ENCODE results near the gene KRTAP5-6. TPM values are rescaled to one million over a fixed set of nuclear protein-coding genes. Genes with fewer than 3 reads are reported as not detected.
"Not testable (repeated sequence)": the region's sequence is repeated elsewhere in the genome, so short reads cannot be mapped to it uniquely, and the experiment has no call there.

The KRTAP5-6 gene
- total RNA-seq, 2 experiments from 2014 or later, result not detected

DNA sequence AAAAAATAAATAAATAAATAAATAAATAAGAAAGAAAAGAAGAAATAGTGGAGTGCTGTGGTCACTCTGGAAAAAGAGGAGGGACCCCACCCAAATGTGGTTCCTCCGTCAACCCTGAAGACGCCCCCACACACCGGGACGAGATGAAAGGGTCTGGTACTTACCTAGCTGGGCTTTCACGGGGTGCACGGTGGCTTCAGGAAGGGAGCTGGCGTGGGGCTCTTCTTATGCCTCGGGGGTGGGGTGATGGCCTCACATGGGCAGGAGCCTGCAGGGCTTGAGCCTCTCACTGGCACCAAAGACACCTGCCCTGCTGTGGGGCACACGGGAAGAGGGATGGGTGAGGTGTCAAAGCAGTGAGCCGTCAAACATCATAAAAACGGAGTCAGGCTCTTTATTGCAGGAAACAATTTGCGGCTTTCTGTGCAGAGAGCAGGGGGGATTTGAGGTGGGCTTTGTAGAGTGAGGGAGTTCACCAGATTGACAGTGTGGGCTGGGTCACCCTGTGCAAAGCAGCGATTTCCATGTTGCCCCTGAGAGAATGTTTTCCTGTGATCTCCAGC, 28.0 kb upstream of the KRTAP5-6 start:
- H3K4me1 Mint-ChIP-seq, result no peaks in the 10 kb centered on the region
- ATAC-seq, result no peak

DNA sequence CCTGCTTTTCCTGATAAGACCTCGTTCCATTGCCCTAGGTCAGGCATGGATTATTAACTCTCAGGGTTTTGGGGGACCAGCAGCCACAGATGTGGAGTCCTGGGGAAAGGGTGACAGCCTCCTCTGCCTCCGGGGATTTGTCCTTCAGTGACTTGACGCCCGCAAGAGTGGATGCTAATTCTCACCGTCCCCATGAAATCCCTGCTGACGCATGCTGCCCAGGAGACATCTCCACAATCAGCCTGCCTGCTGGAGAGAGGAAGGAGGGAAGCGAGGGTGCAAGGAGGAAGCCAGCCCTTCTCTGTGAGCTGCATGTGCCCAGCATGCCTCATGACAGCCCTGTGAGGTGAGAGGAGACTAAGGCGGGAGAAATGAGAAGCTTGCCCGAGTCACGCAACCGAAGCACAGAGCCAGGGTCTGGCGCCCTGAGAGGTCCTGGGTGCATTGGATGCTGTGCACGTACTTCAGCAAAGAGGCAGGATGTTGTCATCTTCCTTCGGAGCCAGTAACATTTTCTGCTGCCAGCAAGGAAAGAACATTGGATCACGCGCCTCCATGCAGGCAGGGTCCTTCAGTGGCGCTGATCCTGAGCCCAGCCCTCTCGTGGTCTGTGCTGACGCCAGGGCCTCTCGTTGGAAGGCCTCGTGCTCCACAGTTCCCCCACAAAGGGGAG, 27.3 kb upstream of the KRTAP5-6 start:
- Mint-ChIP-seq H3K27me3 (peaks cover 51% of the 10 kb centered on the region), H3K4me3 (no peak overlapping the region), H3K36me3 (no peaks in the 10 kb centered on the region), H3K9me3 (ENCODE audit: low read depth) (no peaks in the 10 kb centered on the region), H3K27ac (no peak overlapping the region), H3K4me1 (no peaks in the 10 kb centered on the region)
- ATAC-seq (no peak), DNase-seq (no peak)
- CTCF ChIA-PET, result no interaction called here

More for the DNA sequence above, 28.0 kb upstream of the KRTAP5-6 start:
- DNase-seq, result no peak
- Mint-ChIP-seq H3K27me3 (peaks cover 44% of the 10 kb centered on the region), H3K36me3 (no peaks in the 10 kb centered on the region), H3K4me3 (no peak overlapping the region), H3K27ac (no peak overlapping the region), H3K9me3 (ENCODE audit: low read depth) (no peaks in the 10 kb centered on the region)
- CTCF ChIA-PET, result no interaction called here

DNA sequence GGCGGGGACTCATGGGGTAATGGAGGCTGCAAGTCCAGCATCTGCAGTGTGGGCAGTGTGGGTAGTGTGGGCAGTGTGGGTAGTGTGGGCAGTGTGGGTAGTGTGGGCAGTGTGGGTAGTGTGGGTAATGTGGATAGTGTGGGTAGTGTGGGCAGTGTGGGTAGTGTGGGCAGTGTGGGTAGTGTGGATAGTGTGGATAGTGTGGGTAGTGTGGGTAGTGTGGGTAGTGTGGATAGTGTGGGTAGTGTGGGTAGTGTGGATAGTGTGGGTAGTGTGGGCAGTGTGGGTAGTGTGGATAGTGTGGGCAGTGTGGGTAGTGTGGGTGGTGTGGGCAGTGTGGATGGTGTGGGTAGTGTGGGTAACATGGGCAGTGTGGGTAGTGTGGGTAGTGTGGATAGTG, 26.5 kb upstream of the KRTAP5-6 start:
- ATAC-seq; H3K36me3 Mint-ChIP-seq; H3K4me1 Mint-ChIP-seq; H3K4me3 Mint-ChIP-seq; CTCF ChIA-PET; H3K9me3 Mint-ChIP-seq (ENCODE audit: low read depth): not testable (repeated sequence)
- Mint-ChIP-seq H3K27me3 (peaks cover 57% of the 10 kb centered on the region), H3K27ac (peak overlapping the region; percentile 15)
- peak; percentile 37 for DNase-seq

DNA sequence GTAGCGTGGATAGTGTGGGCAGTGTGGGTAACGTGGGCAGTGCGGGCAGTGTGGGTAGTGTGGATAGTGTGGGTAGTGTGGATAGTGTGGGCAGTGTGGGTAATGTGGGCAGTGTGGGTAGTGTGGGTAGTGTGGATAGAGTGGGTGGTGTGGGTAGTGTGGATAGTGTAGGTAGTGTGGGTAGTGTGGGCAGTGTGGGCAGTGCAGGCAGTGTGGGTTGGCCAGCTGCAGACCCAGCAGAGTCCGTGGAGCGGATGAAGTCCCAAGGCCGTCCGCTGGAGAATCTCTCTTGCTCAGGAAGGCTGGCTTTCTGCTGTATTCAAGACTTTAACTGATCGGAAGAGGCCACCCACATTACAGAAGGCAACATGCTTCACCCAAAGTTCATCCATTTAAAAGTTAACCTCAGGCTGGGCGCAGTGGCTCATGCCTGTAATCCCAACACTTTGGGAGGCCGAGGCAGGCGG, 26.1 kb upstream of the KRTAP5-6 start:
- Mint-ChIP-seq H3K27me3 (peaks cover 61% of the 10 kb centered on the region), H3K27ac (no peak overlapping the region), H3K9me3 (ENCODE audit: low read depth) (no peaks in the 10 kb centered on the region), H3K4me3 (no peak overlapping the region), H3K36me3 (no peaks in the 10 kb centered on the region), H3K4me1 (no peaks in the 10 kb centered on the region)
- ATAC-seq (no peak), DNase-seq (no peak)
- CTCF ChIA-PET, result no interaction called here

DNA sequence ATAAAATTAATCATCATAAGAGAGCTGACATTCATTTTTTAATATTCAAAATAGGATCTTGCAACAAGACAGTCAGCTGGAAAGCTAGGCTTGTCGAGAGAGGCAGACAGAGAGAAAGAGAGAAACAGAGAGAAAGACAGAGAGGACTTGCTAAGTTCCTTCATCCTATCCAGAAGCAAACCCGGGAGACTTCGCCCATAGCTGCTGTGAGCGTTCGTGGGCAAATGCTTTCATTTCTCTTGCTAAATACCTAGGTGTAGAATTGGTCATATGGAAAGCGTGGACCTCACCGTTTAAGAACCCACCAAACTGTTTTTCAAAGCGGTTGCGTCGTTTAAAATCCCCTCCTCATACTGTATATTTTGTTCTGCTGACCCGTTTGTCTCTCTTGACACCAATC, 25.3 kb upstream of the KRTAP5-6 start:
- ATAC-seq (no peak), DNase-seq (no peak)
- Mint-ChIP-seq H3K27me3 (peaks cover 67% of the 10 kb centered on the region), H3K36me3 (no peaks in the 10 kb centered on the region), H3K27ac (no peak overlapping the region), H3K4me3 (no peak overlapping the region), H3K4me1 (no peaks in the 10 kb centered on the region), H3K9me3 (ENCODE audit: low read depth) (no peaks in the 10 kb centered on the region)
- CTCF ChIA-PET, result no interaction called here

DNA sequence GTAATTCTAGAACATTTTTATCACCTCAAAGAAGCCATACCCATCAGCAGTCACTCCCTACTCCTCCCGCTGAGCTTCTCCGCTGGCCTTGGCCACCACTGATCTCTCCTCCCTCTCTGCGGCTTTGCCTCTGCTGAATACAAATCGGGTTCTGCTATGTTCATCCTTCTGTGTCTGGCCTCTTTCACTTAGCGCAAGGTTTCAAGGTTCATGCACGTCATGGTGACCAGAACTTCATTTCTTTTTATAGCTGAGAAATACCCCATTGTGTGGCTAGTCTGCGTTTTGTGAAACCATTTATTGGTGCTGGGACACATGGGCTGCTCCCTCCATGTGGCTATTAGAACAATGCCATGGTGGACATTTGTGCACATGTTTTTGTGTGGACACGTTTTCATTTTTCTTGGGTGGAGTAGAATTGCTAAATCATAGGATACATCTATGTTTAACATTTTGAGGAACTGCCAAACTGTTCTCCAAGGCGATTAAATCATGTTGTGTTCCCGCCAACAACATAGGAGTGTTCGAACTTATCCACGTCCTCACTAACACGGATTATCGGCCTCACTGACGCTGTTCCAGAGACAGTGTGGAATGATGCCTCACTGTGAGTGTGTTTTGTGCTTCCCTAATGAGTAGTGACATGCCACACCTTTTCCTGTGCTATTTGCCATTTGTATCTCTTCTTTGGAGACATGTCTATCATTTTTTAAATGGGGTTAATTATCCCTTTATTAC, 24.2 kb upstream of the KRTAP5-6 start:
- DNase-seq (no peak), ATAC-seq (no peak)
- Mint-ChIP-seq H3K4me3 (no peak overlapping the region), H3K36me3 (no peaks in the 10 kb centered on the region), H3K27ac (no peak overlapping the region), H3K4me1 (no peaks in the 10 kb centered on the region), H3K27me3 (peaks cover 70% of the 10 kb centered on the region), H3K9me3 (ENCODE audit: low read depth) (no peaks in the 10 kb centered on the region)
- CTCF ChIA-PET, result no interaction called here

DNA sequence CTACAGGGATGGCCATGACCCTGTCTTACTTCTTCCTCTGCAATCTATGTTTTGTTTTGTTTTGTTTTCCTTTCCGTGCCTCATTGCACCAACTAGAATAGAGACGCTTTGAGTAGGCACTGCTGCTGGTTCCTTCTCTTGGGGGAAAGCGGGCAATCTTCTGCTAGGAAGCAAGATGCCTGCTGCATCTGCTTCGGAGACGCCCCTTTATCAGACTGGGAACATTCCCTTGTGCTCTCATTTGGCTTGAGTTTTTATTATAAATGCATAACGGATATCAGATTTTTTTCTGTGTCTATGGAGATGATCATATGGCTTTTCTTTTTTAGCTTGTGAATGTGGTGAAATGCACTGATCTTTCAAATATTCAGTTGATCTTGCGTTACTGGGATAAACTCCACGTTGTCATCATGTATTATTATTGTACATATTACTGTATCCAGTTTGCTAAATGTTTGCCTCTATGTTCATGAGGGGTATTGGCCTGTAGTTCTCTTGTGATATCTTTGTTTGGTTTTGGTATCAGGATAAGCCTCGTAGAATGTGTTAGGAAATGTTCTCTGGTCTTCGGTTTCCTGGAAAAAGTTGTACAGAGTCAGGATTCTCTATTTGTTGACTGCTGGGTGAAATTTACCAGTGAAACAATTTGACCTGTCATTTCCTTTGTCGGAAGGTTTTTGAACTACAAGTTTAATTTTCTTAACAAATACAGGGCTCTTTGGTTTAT, 23.4 kb upstream of the KRTAP5-6 start:
- CTCF ChIA-PET, result interaction anchor here (2.7 kb wide), 1 partner anchor 159 kb away, joined by 9 read pairs; no protein-coding TSS in a partner anchor
- Mint-ChIP-seq H3K27me3 (peaks cover 64% of the 10 kb centered on the region), H3K27ac (no peak overlapping the region), H3K4me1 (no peaks in the 10 kb centered on the region), H3K36me3 (no peaks in the 10 kb centered on the region), H3K4me3 (no peak overlapping the region), H3K9me3 (ENCODE audit: low read depth) (no peaks in the 10 kb centered on the region)
- ATAC-seq (no peak), DNase-seq (no peak)

DNA sequence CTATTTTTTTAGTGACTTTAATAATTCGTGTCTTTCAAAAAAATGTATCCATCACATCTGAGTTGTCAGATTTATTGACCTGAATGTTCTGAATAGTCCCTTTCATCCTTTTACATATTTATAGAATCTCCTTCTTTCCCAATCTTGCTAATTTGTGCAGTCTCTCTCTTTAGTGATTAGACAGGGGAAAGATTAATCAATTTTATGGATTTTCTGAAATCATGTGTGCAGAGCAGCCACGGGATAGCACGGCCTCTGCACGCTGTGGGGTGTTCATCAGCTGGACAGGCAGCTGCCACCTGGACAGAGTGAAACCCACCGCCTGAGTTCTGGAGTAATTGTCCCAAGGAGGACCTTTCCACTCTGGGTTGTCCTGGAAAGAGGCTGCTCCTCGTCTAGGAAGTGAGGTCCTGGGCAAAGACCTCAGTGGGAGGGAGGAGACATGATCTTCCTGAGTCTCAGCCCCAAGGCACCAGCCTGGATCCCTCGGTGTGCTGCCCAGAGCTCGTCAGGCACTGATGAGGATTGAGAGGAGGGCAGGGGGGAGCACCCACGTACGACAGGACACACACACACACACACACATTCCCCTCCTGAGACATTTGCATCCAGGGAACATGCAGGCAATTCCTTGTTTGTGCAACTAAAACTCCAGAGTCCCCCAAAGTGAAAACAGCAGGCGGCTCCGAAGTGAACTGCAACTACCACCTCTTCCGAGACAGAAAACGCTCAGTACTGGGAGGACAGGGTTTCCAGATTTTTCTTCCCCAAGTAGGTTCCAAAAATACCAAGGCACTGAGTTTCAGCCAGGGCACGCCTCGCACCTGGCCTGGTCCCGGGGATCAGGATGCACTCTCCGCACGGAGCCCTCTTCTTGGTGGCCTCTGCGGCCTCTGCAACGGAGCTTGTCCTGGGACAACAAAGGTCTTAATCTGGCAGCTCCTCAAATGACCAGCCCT, 22.5 kb upstream of the KRTAP5-6 start:
- peak; percentile 28 for DNase-seq
- no peaks in the 10 kb centered on the region for H3K4me1 Mint-ChIP-seq
- CTCF ChIA-PET, result interaction anchor here (2.4 to 2.7 kb wide), 2 partner anchors 19 to 158 kb away, joined by 8 to 9 read pairs; no protein-coding TSS in a partner anchor
- H3K36me3 Mint-ChIP-seq, result no peaks in the 10 kb centered on the region
- H3K27me3 Mint-ChIP-seq, result peaks cover 57% of the 10 kb centered on the region
- H3K4me3 Mint-ChIP-seq, result no peak overlapping the region
- no peak for ATAC-seq
- H3K9me3 Mint-ChIP-seq (ENCODE audit: low read depth), result no peaks in the 10 kb centered on the region
- no peak overlapping the region for H3K27ac Mint-ChIP-seq

DNA sequence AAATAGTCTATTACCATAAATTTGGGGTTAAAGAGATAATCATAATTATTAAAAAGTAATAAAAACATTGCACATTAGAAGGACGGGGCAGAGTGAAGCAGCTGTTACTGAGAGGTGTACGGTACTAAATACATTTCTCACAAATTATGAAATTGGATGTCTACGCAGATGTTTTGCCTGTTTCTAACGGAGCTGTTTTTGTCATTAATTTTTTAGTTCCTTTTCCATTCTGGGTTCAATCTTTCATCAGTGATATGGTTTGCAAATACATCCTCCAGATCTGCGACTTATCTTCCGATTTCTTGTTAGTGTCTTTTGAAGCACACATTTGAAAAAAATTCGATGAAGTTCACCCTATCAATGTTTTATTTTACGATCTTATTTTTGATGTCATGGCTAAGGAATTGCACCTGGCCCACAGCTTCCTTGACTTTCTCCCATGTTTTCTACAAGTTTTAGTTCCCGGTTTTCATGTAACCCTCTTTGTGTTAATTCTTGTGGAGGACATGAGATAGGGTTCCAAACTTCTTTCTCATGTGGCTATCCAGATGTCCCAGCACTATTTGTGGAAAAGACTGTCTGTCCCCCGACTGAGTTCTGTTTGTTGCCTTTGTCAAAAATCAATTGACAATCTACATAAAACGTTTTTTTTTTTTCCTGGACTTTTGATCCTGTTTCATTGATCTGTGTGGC, 21.3 kb upstream of the KRTAP5-6 start:
- Mint-ChIP-seq H3K27ac (no peak overlapping the region), H3K4me3 (no peak overlapping the region), H3K4me1 (no peaks in the 10 kb centered on the region), H3K27me3 (peaks cover 58% of the 10 kb centered on the region), H3K36me3 (no peaks in the 10 kb centered on the region), H3K9me3 (ENCODE audit: low read depth) (no peaks in the 10 kb centered on the region)
- CTCF ChIA-PET, result interaction anchor here (0.7 to 2.7 kb wide), 4 partner anchors 18 to 157 kb away, joined by 3 to 9 read pairs (median 6); no protein-coding TSS in a partner anchor
- DNase-seq, result no peak
- ATAC-seq, result no peak

DNA sequence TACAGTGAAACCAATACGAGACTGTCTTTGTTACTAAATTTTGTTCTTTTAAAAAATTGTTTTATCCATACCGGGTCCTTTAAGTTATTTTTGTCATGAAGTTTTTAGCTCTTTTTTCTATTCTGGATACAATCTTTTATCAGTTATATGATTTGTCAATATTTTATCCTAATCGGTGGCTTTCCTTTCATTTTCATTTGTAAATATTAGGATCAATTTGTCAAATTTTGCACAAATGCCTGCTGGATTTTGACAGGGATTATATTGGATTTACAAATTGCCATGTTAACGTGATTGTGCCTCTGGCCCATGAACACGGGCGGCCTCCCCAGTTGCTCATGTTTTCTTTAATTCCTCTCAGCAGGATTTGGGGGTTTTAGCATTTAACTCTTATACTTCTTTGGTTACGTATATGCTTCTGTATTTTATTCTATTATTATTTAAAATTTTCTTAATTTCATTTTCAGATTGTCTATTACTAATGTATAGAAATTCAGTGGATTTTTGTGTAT, 20.7 kb upstream of the KRTAP5-6 start:
- Mint-ChIP-seq H3K36me3 (no peaks in the 10 kb centered on the region), H3K4me1 (no peaks in the 10 kb centered on the region), H3K4me3 (no peak overlapping the region), H3K27me3 (peaks cover 58% of the 10 kb centered on the region), H3K27ac (no peak overlapping the region), H3K9me3 (ENCODE audit: low read depth) (no peaks in the 10 kb centered on the region)
- DNase-seq (no peak), ATAC-seq (no peak)
- CTCF ChIA-PET, result interaction anchor here (0.7 to 2.7 kb wide), 4 partner anchors 18 to 156 kb away, joined by 3 to 9 read pairs (median 6); no protein-coding TSS in a partner anchor

DNA sequence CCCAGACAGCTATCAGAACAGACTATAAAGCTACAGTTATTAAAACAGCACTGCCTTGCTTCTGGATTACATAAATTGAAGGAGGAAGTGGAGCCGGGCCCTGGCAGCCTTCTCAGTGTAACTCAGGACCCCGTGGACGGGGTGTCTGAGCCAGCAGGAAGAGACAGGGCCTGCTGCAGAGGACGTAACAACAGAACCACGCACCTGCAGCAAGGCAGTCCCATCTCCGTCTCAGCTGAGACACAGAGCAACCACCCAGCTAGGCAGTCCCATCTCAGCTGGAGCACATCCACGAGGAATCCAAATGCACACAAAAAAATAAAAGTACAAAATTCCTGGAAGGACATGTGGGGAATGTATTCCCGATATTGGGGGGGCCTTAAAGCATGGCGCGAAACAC, 17.1 kb upstream of the KRTAP5-6 start:
- no peak for DNase-seq
- H3K4me3 Mint-ChIP-seq, result no peak overlapping the region
- no peaks in the 10 kb centered on the region for H3K9me3 Mint-ChIP-seq (ENCODE audit: low read depth)
- no peaks in the 10 kb centered on the region for H3K36me3 Mint-ChIP-seq
- CTCF ChIA-PET, result interaction anchor here (1.1 to 4.1 kb wide), 4 partner anchors 14 to 269 kb away, joined by 3 to 24 read pairs (median 10); no protein-coding TSS in a partner anchor
- peaks cover 27% of the 10 kb centered on the region for H3K27me3 Mint-ChIP-seq
- no peak for ATAC-seq
- H3K4me1 Mint-ChIP-seq, result no peaks in the 10 kb centered on the region
- H3K27ac Mint-ChIP-seq, result no peak overlapping the region
